ENCODE data around the gene B3GAT3.
"Not testable (repeated sequence)": the region's sequence is repeated elsewhere in the genome, so short reads cannot be mapped to it uniquely, and the experiment has no call there.

Gene B3GAT3

DNA sequence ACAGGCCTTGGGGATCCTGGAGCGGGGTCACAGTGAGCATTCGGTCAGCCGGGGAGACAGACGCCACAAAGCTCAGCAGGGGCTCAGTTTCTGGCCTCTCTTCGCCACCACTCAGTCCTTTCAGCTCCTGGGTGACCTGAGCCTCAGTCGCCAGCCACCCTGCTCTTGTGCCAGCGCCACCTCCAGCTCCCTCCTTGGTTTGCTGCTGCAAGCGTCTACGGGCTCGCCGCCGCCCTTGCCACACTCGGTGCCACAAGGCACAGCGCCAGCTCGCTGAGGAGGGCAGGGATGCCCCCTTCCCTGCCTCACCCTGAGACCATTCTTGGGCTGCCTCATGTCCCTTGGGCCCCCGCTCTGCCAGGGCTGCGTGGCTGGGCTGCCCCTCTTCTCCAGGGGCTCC, 46.6 kb downstream of the B3GAT3 start:
- DNase-seq = no peak

- no peak for DNase-seq
Observed at GRCh38 chr11:62574363-62575071, 47.3 kb downstream of the B3GAT3 start.

DNA sequence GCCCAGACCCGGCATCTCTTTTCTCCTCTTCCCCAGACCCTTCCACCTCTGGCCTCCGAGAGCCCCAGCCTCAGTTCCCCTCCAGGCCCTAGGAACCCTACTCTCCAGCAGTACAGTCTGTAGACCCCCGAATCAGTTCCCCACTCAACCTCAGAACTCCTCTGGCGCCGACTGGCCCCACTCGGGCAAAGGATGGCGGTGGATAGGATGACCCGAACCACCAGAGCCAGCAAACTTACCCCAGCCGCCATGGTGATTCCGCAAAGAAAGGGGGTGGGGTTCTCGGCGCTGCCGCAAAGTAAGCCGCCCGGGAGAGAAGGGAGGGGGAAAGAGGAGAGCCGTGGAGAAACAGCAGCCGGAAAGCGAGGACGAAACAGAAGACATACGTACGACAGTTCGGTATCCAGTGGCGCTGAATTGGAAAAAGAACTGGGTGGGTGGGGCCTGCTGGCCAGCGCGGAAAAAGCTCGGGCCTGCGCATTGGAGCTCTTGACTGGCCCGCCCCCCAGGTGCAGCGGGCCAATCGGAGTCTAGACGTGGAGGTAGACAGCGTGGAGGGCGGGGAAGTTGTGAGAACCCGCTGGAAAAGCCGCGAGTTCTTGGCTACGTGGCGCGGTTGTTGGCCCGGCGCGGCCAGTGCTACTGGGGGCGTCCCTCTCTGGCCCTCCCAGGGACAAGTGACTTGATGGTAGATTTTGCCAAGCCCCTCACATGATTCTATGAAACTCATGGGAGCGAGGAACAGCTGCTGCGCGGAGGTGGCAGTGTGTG, 48.0 kb downstream of the B3GAT3 start, which contains the start of gene EEF1G:
TSS of gene EEF1G (minus strand) at position 300 of the 771 bp plus-strand sequence. CDS start at position 251, 49 bp downstream.
- DNase-seq = peak; percentile 91 to 99

DNA sequence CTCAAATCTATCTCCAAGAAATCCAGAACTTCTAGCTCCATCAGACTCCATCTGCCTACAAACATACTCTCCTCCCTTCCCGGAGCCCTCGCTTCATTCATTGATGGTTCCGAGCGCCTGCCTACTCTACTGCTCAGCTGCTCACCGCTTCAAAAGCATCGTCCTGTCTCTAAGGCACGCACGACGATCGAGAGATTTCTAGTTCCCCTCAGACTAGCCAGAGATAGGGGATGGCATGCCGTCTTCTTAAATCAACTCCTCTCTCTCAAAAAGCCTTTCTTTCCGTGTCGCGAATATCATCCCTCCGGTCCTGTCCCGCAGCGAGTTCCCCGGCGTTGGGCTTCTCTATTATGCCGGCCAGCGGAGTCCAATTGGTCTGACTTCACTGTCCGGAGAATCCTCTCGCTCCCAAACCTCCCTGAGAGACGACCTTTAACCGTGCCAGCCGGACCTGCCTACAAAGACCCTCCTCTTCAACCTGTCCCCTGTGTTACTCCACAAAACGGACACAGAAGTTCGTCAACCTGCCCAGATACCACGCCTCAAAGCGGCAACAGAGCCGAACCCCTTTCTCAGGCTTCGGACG, 48.7 kb downstream of the B3GAT3 start:
- DNase-seq = no peak

- no peak for DNase-seq
Observed at GRCh38 chr11:62572431-62572830, 49.4 kb downstream of the B3GAT3 start.

DNA sequence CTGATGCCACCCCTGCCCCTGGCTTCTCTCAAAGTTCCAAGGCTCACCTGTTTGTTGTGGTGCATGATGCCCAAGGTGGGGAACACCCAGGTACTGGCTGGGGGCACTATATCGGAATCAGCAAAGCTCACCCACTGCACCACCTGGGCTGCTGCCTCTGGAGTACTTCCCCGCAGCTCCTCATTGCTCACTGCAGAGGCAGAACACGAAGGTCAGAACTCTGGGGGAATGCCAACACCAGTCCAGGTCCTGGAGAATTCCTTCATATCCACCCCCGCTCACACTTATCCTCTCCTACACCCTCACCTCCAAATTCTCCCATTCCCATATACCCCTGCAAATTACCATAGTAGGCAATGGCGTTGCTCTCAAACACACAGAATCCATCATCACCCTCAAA, 50.3 kb downstream of the B3GAT3 start:
- DNase-seq = not testable (repeated sequence)

- DNase-seq = not testable (repeated sequence)
Observed at GRCh38 chr11:62570903-62571302, 50.9 kb downstream of the B3GAT3 start.

DNA sequence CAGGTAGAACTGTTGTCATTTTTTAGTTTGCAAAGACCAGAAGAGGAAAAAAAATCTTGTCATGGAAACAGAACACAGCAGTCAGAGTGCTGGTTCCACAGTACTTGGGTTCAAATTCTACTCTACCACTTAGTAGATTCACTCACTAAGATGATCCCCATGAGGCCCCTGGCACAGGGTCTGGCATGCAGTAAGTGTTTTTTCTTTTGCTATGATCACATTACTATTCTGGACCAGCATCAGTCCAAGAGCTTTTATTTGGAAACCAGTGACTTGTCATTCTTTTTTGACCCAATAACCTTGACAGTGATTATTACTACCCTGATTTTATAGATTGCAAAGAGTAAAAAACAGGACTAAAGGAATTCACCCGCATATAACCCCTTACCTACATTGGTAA, 52.2 kb downstream of the B3GAT3 start:
- no peak for DNase-seq

DNA sequence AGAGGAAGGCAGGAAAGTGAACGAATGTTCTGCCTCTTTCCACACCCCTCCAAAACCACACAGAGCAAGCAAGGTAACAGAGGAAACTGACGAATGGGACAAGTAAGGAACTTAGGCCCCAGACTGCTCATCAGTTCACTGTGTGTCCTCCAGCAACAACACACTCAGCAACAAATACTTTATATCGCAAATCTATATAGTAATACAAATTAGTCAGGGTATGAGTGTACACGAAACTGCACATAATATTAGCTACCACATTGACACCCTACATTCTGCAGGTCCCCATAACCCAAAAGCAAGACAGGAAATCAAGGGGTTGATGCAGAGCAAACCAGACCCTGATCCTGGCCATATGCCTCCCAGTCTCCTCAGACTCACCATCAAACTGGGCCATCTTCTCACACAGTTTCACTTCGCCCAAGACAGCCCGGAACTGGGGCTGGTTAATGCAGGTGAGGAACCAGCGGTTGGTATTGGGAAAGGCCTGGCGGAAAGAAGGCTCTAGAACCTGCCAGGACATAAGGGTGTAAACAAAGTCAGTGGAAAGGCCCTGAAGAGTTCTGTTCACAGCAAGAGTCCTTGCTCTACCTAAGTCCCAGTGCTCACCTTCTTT, 54.7 kb downstream of the B3GAT3 start:
- no peak for DNase-seq

GRCh38 chr11:62566247-62566646, 55.5 kb downstream of the B3GAT3 start:
- DNase-seq = no peak
